ENCODE data around the gene ZNRF3. TPM values are rescaled to one million over a fixed set of nuclear protein-coding genes. Genes with fewer than 3 reads are reported as not detected.
A peak's percentile ranks its signal among the peaks of the same experiment; 100 is the strongest.

The ZNRF3 gene
- total RNA-seq, 1 experiment from 2014 or later, result 8.1 TPM

DNA sequence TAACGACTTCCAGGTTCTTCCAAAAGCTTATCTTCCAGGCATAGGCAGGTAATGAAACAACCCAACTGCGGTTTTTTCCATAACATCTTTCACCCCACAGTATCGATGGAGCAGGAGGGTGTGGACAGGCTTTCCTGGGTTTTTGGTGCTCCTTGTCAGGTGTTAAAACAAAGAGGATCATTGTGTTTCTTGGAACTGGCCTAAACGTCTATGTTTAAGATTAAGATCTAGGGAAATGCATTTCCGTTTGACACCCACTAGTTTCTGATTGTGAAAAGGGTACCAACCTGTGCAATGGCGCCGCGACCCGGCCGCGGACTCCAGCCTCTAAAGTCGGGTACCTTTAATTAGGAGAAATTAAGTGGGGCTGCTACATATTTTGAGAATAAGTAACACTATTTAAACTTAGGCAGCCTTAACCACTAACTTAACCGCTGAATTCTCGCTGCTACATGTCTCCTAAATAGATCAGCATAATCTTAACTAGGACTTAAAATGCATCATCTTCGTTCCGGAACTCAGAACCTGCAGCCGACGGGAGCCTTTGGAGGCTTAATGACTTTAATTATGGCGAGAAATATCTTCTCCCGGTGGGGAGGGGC is 146.7 kb downstream of the ZNRF3 start:
- peak; percentile 16 for ATAC-seq
- Histone ChIP-seq H3F3A (ENCODE audit: low read length, unreplicated experiment) (peaks cover 4% of the 10 kb centered on the region), H3K4me3 (ENCODE audit: low read length) (peak overlapping the region; percentile 72), H3K9ac (ENCODE audit: low read length) (peak overlapping the region; percentile 65), H3K27me3 (ENCODE audit: low read length) (no peaks in the 10 kb centered on the region), H4K20me1 (ENCODE audit: low read length) (no peaks in the 10 kb centered on the region), H3K4me1 (ENCODE audit: insufficient read depth, low read length) (peaks cover 30% of the 10 kb centered on the region), H3K4me2 (ENCODE audit: low read length) (peak overlapping the region; percentile 97), H2AFZ (ENCODE audit: low read length) (peak overlapping the region; percentile 82), H3K9me2 (replicated peaks; ENCODE audit: low read length) (no peaks in the 10 kb centered on the region), H3K36me3 (ENCODE audit: low read depth, low read length) (no peaks in the 10 kb centered on the region), H3K79me2 (ENCODE audit: low read length) (0 out of 2 replicates have a peak, but pooled peaks cover 6% of the 10 kb centered on the region), H3K27ac (ENCODE audit: low read length) (peak overlapping the region; percentile 86), H3K9me3 (ENCODE audit: low read length) (no peaks in the 10 kb centered on the region)
- ChIA-PET POLR2A (ENCODE audit: unreplicated experiment) (no interaction called here), CTCF (no interaction called here)
- intact Hi-C loops (cut with micrococcal nuclease), result no loop called here
- TF ChIP-seq EZH2phosphoT487 (IDR thresholded peaks at IDR 0.05; ENCODE audit: borderline replicate concordance, low read length) (no peak), EZH2 (IDR thresholded peaks at IDR 0.05; ENCODE audit: low read length, unreplicated experiment) (no peak)
- TF ChIP-seq, protein P1, sequence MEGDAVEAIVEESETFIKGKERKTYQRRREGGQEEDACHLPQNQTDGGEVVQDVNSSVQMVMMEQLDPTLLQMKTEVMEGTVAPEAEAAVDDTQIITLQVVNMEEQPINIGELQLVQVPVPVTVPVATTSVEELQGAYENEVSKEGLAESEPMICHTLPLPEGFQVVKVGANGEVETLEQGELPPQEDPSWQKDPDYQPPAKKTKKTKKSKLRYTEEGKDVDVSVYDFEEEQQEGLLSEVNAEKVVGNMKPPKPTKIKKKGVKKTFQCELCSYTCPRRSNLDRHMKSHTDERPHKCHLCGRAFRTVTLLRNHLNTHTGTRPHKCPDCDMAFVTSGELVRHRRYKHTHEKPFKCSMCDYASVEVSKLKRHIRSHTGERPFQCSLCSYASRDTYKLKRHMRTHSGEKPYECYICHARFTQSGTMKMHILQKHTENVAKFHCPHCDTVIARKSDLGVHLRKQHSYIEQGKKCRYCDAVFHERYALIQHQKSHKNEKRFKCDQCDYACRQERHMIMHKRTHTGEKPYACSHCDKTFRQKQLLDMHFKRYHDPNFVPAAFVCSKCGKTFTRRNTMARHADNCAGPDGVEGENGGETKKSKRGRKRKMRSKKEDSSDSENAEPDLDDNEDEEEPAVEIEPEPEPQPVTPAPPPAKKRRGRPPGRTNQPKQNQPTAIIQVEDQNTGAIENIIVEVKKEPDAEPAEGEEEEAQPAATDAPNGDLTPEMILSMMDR (conservative IDR thresholded peaks at IDR 0.05; ENCODE audit: low read depth, low read length), result no peak
- peak; percentile 26 for DNase-seq
- no TSS peak for BruUV-seq (replicated peaks)

DNA sequence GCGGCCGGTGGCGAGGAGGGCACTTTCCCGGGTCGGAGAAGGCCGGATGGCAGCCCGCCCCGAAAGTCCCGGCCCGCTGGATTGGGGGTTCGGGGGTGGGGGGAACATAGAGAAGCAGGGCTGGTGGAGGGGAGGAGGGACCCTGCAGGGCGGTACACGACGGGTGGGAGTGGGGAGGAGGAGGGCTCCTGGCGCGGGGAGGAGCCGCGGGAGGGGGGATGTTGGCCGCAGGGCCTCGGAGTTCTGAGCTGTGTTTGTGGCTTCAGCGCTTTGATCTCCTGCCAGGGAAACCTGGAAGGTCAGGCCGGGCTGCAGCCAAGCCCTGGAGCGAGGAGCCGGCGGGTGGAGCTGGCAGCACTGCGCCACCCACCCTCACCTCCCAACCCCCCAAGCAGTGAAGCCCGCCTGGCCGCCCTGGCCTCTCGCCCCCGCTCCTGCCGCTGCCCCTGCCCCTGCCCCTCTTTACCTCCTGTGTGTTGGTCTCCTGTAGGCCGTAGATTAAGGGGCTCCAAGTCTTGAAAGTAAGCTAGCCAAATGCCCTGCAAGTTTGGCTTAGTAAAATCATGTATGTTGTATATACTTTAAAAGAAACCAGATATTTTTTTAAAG is 147.3 kb downstream of the ZNRF3 start:
- H2AFZ ChIP-seq (ENCODE audit: low read length), result peak overlapping the region; percentile 82
- H3K9me3 ChIP-seq (ENCODE audit: low read length), result no peaks in the 10 kb centered on the region
- ATAC-seq, result peak; percentile 65
- intact Hi-C loops (cut with micrococcal nuclease), result no loop called here
- POLR2A ChIA-PET (ENCODE audit: unreplicated experiment), result interaction anchor here (0.5 kb wide), 1 partner anchor 689 kb away, joined by 3 read pairs; no protein-coding TSS in a partner anchor
- peak overlapping the region; percentile 86 for H3K27ac ChIP-seq (ENCODE audit: low read length)
- no peaks in the 10 kb centered on the region for H4K20me1 ChIP-seq (ENCODE audit: low read length)
- DNase-seq, result peak; percentile 76
- peaks cover 30% of the 10 kb centered on the region for H3K4me1 ChIP-seq (ENCODE audit: insufficient read depth, low read length)
- H3F3A ChIP-seq (ENCODE audit: low read length, unreplicated experiment), result peaks cover 4% of the 10 kb centered on the region
- peak overlapping the region; percentile 65 for H3K9ac ChIP-seq (ENCODE audit: low read length)
- H3K79me2 ChIP-seq (ENCODE audit: low read length), result 0 out of 2 replicates have a peak, but pooled peaks cover 6% of the 10 kb centered on the region
- no peaks in the 10 kb centered on the region for H3K27me3 ChIP-seq (ENCODE audit: low read length)
- H3K4me3 ChIP-seq (ENCODE audit: low read length), result peak overlapping the region; percentile 72
- CTCF ChIA-PET, result no interaction called here
- BruUV-seq (replicated peaks), result no TSS peak
- peak overlapping the region; percentile 97 for H3K4me2 ChIP-seq (ENCODE audit: low read length)
- TF ChIP-seq, protein P1 (conservative IDR thresholded peaks at IDR 0.05; ENCODE audit: low read depth, low read length), result no peak
- TF ChIP-seq EZH2phosphoT487 (IDR thresholded peaks at IDR 0.05; ENCODE audit: borderline replicate concordance, low read length) (no peak), EZH2 (IDR thresholded peaks at IDR 0.05; ENCODE audit: low read length, unreplicated experiment) (no peak)
- H3K9me2 ChIP-seq (replicated peaks; ENCODE audit: low read length), result no peaks in the 10 kb centered on the region
- no peaks in the 10 kb centered on the region for H3K36me3 ChIP-seq (ENCODE audit: low read depth, low read length)
